Heart right ventricle (tissue), 16 donors: Measurements from ENCODE around the gene PPFIA3. TPM values are rescaled to one million over a fixed set of nuclear protein-coding genes. Genes with fewer than 3 reads are reported as not detected.

Experiments used
- ATAC-seq, 8 donors: fragments of 200-7000 bp; cut with Tn5 transposase; one replicate each; pipeline ENCODE4 v1.9.1; 2020; ENCODE audit warnings: mild to moderate bottlenecking in 8 of 8, moderate library complexity in 8 of 8, moderate number of reproducible peaks in 1 of 8
- DNase-seq, 2 donors: peaks; one replicate each; pipeline ENCODE4 v3.0.0-alpha.2; 2020
- H3K27ac ChIP-seq, 10 donors: fragments of 200-600 bp; sonication (generic) in 2 of 10; one replicate each; pipeline versions ENCODE4 v1.5.0 to v1.8.0; 2020 to 2022; ENCODE audit warnings: mild to moderate bottlenecking in 3 of 10
- H3K27me3 ChIP-seq, 7 donors: fragments of 200-600 bp; one replicate each; pipeline ENCODE4 v1.8.0; 2021 to 2022; ENCODE audit warnings: mild to moderate bottlenecking in 2 of 7
- H3K36me3 ChIP-seq, 9 donors: fragments of 200-600 bp; sonication (generic) in 1 of 9; one replicate each; pipeline versions ENCODE4 v1.5.0 to v1.8.0; 2020 to 2022; ENCODE audit warnings: mild to moderate bottlenecking in 2 of 9
- H3K4me1 ChIP-seq, 9 donors: fragments of 200-600 bp; sonication (generic) in 1 of 9; one replicate each; pipeline versions ENCODE4 v1.5.0 to v1.8.0; 2020 to 2022; ENCODE audit warnings: mild to moderate bottlenecking in 4 of 9
- H3K4me3 ChIP-seq, 10 donors: fragments of 200-600 bp; sonication (generic) in 2 of 10; one replicate each; pipeline versions ENCODE4 v1.5.0 to v1.8.0; 2020 to 2022; ENCODE audit warnings: mild to moderate bottlenecking in 7 of 10, moderate library complexity in 2 of 10
- H3K9me3 ChIP-seq, 11 donors: fragments of 200-600 bp in 10 of 11; sonication (generic) in 2 of 11; one replicate each; pipeline versions ENCODE4 v1.5.0 to v1.8.0; 2013 to 2022; ENCODE audit warnings: mild to moderate bottlenecking in 2 of 11, control low read depth in 1 of 11, moderate library complexity in 1 of 11
- CTCF ChIP-seq, 9 donors: fragments of 200-600 bp; sonication (generic) in 2 of 9; IDR thresholded peaks; one replicate each; pipeline versions ENCODE4 v1.5.0 to v1.8.0; 2021 to 2022; ENCODE audit warnings: antibody characterized with exemption in 9 of 9, mild to moderate bottlenecking in 5 of 9, moderate library complexity in 1 of 9
- WGBS, 2 donors: extraction: QIAGEN DNeasy Blood & Tissue Kit; methylation state at CpG; one replicate each; pipeline ENCODE4 v1.1.7; 2013; ENCODE audit warnings: inconsistent platforms in 1 of 2; 5-methylcytosine and 5-hydroxymethylcytosine counted together
- intact Hi-C, 10 donors: fragments of 100-400 bp; cut with DNase I; formaldehyde crosslinking; loops; one replicate each; pipeline versions ENCODE4 v1.11.1 to v1.14.2; 2022
- polyA plus RNA-seq, 2 donors: library from polyadenylated mRNA; stranded (reverse); fragments of 200-250 nt; gene quantifications; one replicate each; pipeline ENCODE4 v1.2.3, GENCODE V29; 2013
- total RNA-seq, 10 donors: library from RNA; stranded (reverse); fragmentation: NEBNext Ultra II Directional in 3 of 10; extraction: Animal tissue kit (Norgen Biotek cat#: 25700) in 3 of 10; gene quantifications; one replicate each; pipeline versions ENCODE4 v1.2.1 to v1.2.4, GENCODE V29; 2021 to 2023
- donor health status: Arrhythmogenic right ventricular cardiomyopathy.
- donor health status: ischemic (EF 13 %, LVEDD 7.1; RV severe dilation, severe dysfunction).
- donor health status: healthy with polysubstance abuse.
- donor health status: DM: no; HTN: yes; CAD: no.
- donor health status: DM: no; HTN: no; CAD: no.
- donor health status: ischemic (EF 25% LVEDD 6.9; RV normal size, moderate dysfunction).
- donor health status: ischemic (EF 25% LVEDD 5.7; RV mildly dilated, moderate dysfunction).
- donor health status: healthy.
- donor health status: DM: yes; HTN: yes; CAD: no.
- donor health status: Ischemic cardiomyopathy.
- donor health status: ischemic (EF 35%, LVEDD 5.7; RV mildly dilated, moderate dysfunction).
- donor health status: nonischemic (EF 11% LVEDD 7.7; RV severe dilation, severe dysfunction).
- donor health status: DM: yes; HTN: yes; CAD: no.
- donor health status: PGD.
- donor health status: ischemic (EF 29% LVEDD 5.4; RV normal size, mild dysfunction).
- donor health status: nonischemic (EF 23%, LVEDD 6.1; RV moderate dilation, normal function).

The PPFIA3 gene
- total and polyA plus RNA-seq, 12 donors = 3.6 to 16.7 (median 6.3) TPM

- Histone ChIP-seq H3K9me3 (no peaks in the 10 kb centered on the region), H3K4me3 (no peak overlapping the region), H3K27ac (no peak overlapping the region), H3K36me3 (peaks cover 0 to 100% (median 42%) of the 10 kb centered on the region in 9 donors), H3K27me3 (no peaks in the 10 kb centered on the region), H3K4me1 (peaks cover 7 to 50% (median 17%) of the 10 kb centered on the region in 9 donors)
- intact Hi-C loops = loop anchor here (1.0 to 5.0 kb wide), 9 partner anchors 45 to 111 kb away; no protein-coding TSS in a partner anchor
- 46 to 48% methylated on average over 8 of the region's 8 CpGs for WGBS, 2 donors
- DNase-seq = peak; percentile 55 to 56
- TF ChIP-seq CTCF (IDR thresholded peaks at IDR 0.05) = peak; percentile 97 to 100 (median 99)
- peak; percentile 28 to 79 (median 62) for ATAC-seq
These were observed 21.7 kb upstream of the PPFIA3 start for GRCh38 chr19:49097453-49098288.

DNA sequence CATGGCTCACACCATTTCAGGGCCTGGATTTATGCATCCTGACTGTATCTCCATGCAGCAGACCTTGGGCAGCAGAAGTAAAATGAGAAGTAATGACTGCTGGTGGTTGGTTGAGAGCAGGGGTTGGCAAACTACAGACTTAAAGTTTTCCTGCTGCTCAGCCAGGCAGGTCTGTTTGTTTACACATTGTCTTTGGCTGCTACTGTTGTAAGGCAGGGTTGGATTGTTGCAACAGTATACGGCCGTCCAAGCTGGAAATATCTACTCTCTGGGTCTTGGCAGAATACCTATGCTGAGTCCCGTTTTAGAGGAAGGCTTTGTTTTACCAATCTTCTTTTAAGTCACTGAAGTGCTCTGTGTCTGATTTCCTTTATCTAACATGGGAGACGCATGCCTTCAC lies 20.5 kb upstream of the PPFIA3 start:
- Histone ChIP-seq H3K27ac (no peak overlapping the region), H3K27me3 (no peaks in the 10 kb centered on the region), H3K9me3 (no peaks in the 10 kb centered on the region), H3K4me3 (no peak overlapping the region), H3K4me1 (peaks cover 7 to 46% (median 17%) of the 10 kb centered on the region in 9 donors), H3K36me3 (peaks cover 0 to 100% (median 48%) of the 10 kb centered on the region in 9 donors)
- DNase-seq (no peak), ATAC-seq (no peak)
- WGBS, 2 donors = 78 to 80% methylated on average over 4 of the region's 4 CpGs
- intact Hi-C loops = loop anchor here (1.0 to 5.0 kb wide), 7 partner anchors 44 to 110 kb away; no protein-coding TSS in a partner anchor
- no peak for TF ChIP-seq CTCF (IDR thresholded peaks at IDR 0.05)

- 88% methylated on average over 12 of the region's 12 CpGs for WGBS, 2 donors
- TF ChIP-seq CTCF (IDR thresholded peaks at IDR 0.05) = no peak
- Histone ChIP-seq H3K9me3 (no peaks in the 10 kb centered on the region), H3K27ac (no peak overlapping the region), H3K4me1 (peaks cover 0 to 23% (median 5%) of the 10 kb centered on the region in 9 donors), H3K27me3 (no peaks in the 10 kb centered on the region), H3K36me3 (peaks cover 0 to 100% (median 69%) of the 10 kb centered on the region in 9 donors), H3K4me3 (no peak overlapping the region)
- ATAC-seq (no peak), DNase-seq (no peak)
- intact Hi-C loops = loop anchor here in 1 of 10 donors (5.0 kb wide), 1 partner anchor 96 kb away; no protein-coding TSS in a partner anchor
These were observed 18.2 kb upstream of the PPFIA3 start for GRCh38 chr19:49101160-49101559.

GRCh38 chr19:49102303-49102702 lies 17.0 kb upstream of the PPFIA3 start:
- no peak for ATAC-seq

More at GRCh38 chr19:49102303-49102702, 17.0 kb upstream of the PPFIA3 start:
- H3K27ac ChIP-seq = no peak overlapping the region
- H3K27me3 ChIP-seq = no peaks in the 10 kb centered on the region
- peaks cover 0 to 13% (median 5%) of the 10 kb centered on the region in 9 donors for H3K4me1 ChIP-seq
- no peaks in the 10 kb centered on the region for H3K9me3 ChIP-seq
- DNase-seq = no peak
- H3K36me3 ChIP-seq = peaks cover 0 to 100% (median 72%) of the 10 kb centered on the region in 9 donors
- WGBS, 2 donors = 88 to 91% methylated on average over 12 of the region's 12 CpGs
- no peak overlapping the region for H3K4me3 ChIP-seq
- TF ChIP-seq CTCF (IDR thresholded peaks at IDR 0.05) = no peak
- intact Hi-C loops = loop anchor here in 1 of 10 donors (5.0 kb wide), 1 partner anchor 95 kb away; no protein-coding TSS in a partner anchor
